Vagina (tissue), 2 donors: ENCODE data around the gene IL24.

Experiments used
- POLR2A ChIP-seq, 2 donors: fragments of 450-650 bp; IDR thresholded peaks; one replicate each; pipeline ENCODE4 v1.6.1; 2017; ENCODE audit warnings: antibody characterized with exemption in 2 of 2, mild to moderate bottlenecking in 2 of 2, moderate library complexity in 2 of 2
- POLR2AphosphoS5 ChIP-seq, 2 donors: sonication (generic); formaldehyde crosslinking; IDR thresholded peaks; one replicate each; pipeline ENCODE4 v1.9.0; 2017; ENCODE audit warnings: antibody characterized with exemption in 2 of 2, mild to moderate bottlenecking in 2 of 2, low read depth in 1 of 2; ENCODE audit not compliant: insufficient read depth in 1 of 2

DNA sequence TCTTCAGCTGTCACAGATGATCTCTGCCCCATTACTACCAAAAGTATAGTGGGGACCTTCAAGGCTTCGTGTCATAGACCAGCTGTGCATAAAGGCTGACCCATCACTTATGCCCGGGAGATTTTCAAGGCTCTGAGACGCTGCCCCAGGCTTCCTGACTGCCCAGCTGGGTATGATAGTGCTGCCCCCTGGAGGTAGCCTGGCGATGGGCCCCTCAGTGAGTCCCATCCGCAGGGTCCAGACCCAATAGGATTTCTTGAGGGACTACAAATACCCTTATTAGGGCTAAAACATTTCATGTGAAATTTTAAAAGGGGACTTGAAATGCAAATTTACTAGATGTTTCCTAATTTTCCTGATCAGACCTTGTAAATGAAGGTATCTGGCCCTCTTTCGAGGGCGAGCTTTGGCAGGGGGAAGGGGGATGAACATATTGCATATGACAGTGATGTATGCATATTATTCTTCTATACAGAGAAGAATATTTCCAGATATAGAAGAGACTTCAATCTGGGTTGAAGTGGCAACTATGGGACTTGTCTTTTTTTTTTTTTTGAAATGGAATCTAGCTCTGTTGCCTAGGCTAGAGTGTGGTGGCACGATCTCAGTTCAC, 36.2 kb downstream of the IL24 start:
- no peak for TF ChIP-seq POLR2A (IDR thresholded peaks at IDR 0.05)
- TF ChIP-seq POLR2AphosphoS5 (IDR thresholded peaks at IDR 0.05; ENCODE audit: insufficient read depth in 1 of 2, low read depth in 1 of 2) = no peak
